ENCODE measurements around the gene SLC25A39. TPM values are rescaled to one million over a fixed set of nuclear protein-coding genes. Genes with fewer than 3 reads are reported as not detected.

The SLC25A39 gene
- total and polyA plus RNA-seq, 2 of the 4 experiments (the other 2 are of a cell fraction), result 49.1 to 99.7 TPM

DNA sequence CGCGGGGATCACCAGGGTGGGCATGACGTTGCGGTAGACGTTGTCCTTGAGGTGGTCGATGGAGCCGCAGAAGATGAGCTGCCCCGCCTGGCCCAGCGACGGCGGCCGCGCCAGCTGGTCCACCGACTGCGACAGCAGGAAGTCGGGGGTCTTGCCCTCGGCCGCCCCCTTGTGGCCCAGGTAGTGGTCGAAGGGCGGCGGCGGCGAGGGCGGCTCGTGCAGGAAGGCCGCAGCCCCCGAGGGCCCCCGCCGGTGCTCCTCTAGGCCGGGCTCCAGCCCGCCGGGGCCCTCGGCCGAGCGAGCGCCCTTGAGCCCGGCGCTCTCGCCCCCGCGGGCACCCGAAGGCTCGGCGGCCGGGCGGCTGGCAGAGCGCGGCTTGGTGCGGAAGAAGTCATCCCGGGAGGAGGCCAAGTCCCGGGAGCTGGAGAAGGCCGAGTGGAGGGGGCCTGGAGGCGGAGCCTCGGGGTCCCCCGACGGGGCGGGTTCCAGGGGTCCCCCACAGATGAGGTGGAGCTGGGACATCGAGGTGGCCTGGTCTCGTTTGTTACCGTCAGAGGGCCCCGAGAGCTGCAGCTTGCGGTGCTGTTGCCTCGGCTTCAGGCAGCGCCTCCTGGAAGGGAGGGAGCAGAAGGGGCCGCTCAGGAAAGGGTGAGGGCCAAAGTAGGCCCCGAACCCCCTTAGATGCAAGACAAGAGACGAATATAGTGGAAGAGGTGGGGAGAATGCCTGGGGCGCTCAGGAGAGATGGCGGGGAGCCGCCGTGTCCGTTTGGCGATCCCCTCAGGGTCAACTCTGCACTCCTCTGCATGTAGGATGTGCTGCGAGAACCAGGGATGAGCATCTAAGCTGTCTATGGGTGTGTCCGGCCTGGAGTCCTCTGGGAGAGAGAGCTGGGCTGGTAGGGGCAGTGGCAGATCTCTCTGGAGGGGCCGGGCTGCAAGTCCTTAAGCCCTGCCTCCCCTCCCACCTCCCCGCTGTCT is 30.2 kb upstream of the SLC25A39 start (continued):
- TF ChIP-seq MAZ (IDR thresholded peaks at IDR 0.05; ENCODE audit: borderline replicate concordance, low read depth, low read length) (no peak), NFE2L2 (IDR thresholded peaks at IDR 0.05; ENCODE audit: low read depth, low read length) (no peak)

DNA sequence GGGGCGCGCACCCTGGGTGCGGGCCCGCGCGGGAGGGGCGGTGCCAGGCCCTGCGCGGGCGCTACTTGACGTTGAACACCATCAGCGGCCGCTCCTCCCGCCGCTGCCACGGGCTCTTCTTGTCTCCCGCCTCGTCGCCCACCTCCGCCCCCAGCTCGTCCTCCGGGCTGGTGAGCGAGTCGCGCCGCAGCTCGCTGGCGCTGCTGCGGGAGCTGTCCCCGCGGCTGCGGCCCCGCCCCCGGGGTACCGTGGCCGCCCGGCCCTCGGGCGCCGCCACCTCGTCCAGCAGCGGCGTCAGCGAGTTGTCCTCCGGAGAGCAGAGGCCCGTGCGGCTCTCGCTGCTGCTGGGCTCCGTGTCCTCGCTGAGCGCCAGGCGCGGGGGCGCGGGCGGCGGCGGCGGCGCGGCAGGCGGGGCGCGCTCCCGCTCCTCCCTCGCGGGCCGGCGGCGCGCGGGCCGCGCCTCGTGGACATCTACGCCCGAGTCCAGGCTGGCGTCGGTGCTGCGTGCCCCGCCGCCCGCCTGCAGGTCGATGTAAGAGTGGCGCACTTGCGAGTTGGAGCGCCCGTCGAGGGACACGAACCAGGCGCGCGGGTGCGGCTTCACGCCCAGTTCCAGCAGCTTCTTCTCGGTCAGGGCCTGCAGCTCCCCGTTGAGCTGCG is 29.2 kb upstream of the SLC25A39 start:
- no peak overlapping the region for H3K4ac ChIP-seq (ENCODE audit: low read depth, low read length)
- H3K9ac ChIP-seq (ENCODE audit: low read depth, low read length), result no peak overlapping the region
- H3K36me3 ChIP-seq (ENCODE audit: control insufficient read depth, insufficient read depth, low read length), result peaks cover 44% of the 10 kb centered on the region
- TF ChIP-seq CEBPB (IDR thresholded peaks at IDR 0.05; ENCODE audit: low read depth, low read length), result no peak
- TF ChIP-seq SMC3 (IDR thresholded peaks at IDR 0.05; ENCODE audit: low read depth, low read length), result no peak
- TF ChIP-seq RFX5 (IDR thresholded peaks at IDR 0.05; ENCODE audit: low read depth, low read length), result no peak
- TF ChIP-seq FOS (IDR thresholded peaks at IDR 0.05; ENCODE audit: low read depth, low read length), result no peak
- TF ChIP-seq BHLHE40 (IDR thresholded peaks at IDR 0.05; ENCODE audit: low read depth, low read length), result no peak
- TF ChIP-seq, protein P1, sequence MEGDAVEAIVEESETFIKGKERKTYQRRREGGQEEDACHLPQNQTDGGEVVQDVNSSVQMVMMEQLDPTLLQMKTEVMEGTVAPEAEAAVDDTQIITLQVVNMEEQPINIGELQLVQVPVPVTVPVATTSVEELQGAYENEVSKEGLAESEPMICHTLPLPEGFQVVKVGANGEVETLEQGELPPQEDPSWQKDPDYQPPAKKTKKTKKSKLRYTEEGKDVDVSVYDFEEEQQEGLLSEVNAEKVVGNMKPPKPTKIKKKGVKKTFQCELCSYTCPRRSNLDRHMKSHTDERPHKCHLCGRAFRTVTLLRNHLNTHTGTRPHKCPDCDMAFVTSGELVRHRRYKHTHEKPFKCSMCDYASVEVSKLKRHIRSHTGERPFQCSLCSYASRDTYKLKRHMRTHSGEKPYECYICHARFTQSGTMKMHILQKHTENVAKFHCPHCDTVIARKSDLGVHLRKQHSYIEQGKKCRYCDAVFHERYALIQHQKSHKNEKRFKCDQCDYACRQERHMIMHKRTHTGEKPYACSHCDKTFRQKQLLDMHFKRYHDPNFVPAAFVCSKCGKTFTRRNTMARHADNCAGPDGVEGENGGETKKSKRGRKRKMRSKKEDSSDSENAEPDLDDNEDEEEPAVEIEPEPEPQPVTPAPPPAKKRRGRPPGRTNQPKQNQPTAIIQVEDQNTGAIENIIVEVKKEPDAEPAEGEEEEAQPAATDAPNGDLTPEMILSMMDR (conservative IDR thresholded peaks at IDR 0.05; ENCODE audit: low read depth, low read length), result no peak
- no peak for TF ChIP-seq RAD21 (IDR thresholded peaks at IDR 0.05; ENCODE audit: low read length)
- TF ChIP-seq, protein P2, sequence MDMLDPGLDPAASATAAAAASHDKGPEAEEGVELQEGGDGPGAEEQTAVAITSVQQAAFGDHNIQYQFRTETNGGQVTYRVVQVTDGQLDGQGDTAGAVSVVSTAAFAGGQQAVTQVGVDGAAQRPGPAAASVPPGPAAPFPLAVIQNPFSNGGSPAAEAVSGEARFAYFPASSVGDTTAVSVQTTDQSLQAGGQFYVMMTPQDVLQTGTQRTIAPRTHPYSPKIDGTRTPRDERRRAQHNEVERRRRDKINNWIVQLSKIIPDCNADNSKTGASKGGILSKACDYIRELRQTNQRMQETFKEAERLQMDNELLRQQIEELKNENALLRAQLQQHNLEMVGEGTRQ (IDR thresholded peaks at IDR 0.05; ENCODE audit: low read depth, low read length), result no peak
- no peak for TF ChIP-seq NFE2L2 (IDR thresholded peaks at IDR 0.05; ENCODE audit: low read depth, low read length)
- no peak for TF ChIP-seq POLR2A (IDR thresholded peaks at IDR 0.05; ENCODE audit: low read depth, low read length)
- TF ChIP-seq MAFK (IDR thresholded peaks at IDR 0.05; ENCODE audit: low read depth, low read length), result no peak
- no peak for TF ChIP-seq CHD1 (IDR thresholded peaks at IDR 0.05; ENCODE audit: low read depth, low read length)

More for the DNA sequence above, 29.2 kb upstream of the SLC25A39 start:
- no TSS peak for BruUV-seq (replicated peaks)
- peaks cover 0 to 6% of the 10 kb centered on the region in 2 experiments; a peak in 1 of 4 replicates for H3K79me1 ChIP-seq (ENCODE audit: low read depth in 1 of 2, low read length in 2 of 2)
- no peak overlapping the region for H4K91ac ChIP-seq (ENCODE audit: insufficient read depth, low read depth, low read length)
- no peaks in the 10 kb centered on the region for H3K9me3 ChIP-seq (ENCODE audit: control insufficient read depth, insufficient read depth, low read length)
- H4K20me1 ChIP-seq (ENCODE audit: insufficient read depth, low read length), result peaks cover 10% of the 10 kb centered on the region
- no peak overlapping the region for H4K5ac ChIP-seq (ENCODE audit: low read depth, low read length)
- no peak overlapping the region for H2AK9ac ChIP-seq (replicated peaks; ENCODE audit: low read depth, low read length, poor library complexity)
- dilution Hi-C loops (cut with HindIII; ENCODE audit: low sequenced_read_pairs, unreplicated experiment), result no loop called here
- ATAC-seq (ENCODE audit: low read depth), result no peak
- no peak overlapping the region for H2AK5ac ChIP-seq (ENCODE audit: low read depth, low read length)
- no peaks in the 10 kb centered on the region for H3K27me3 ChIP-seq (ENCODE audit: control insufficient read depth, insufficient read depth, low read length)
- H3K14ac ChIP-seq (replicated peaks; ENCODE audit: low read depth, low read length), result no peak overlapping the region
- H2BK15ac ChIP-seq (ENCODE audit: low read depth, low read length), result no peak overlapping the region
- no peak overlapping the region for H3K27ac ChIP-seq (ENCODE audit: insufficient read depth, low read length)
- no peak overlapping the region for H3K18ac ChIP-seq (ENCODE audit: low read depth, low read length)
- H2BK5ac ChIP-seq (ENCODE audit: low read depth, low read length, poor library complexity, severe bottlenecking), result no peak overlapping the region
- no peak overlapping the region for H3K4me3 ChIP-seq (ENCODE audit: insufficient read depth, low read depth, low read length)
- no peak overlapping the region for H4K8ac ChIP-seq (ENCODE audit: low read depth in 2 of 2, low read length in 2 of 2)
- no peaks in the 10 kb centered on the region for H3K9me1 ChIP-seq (ENCODE audit: insufficient read depth, low read length)
- no peaks in the 10 kb centered on the region for H3K4me1 ChIP-seq (ENCODE audit: control insufficient read depth, insufficient read depth, low read length)
- intact Hi-C loops (cut with micrococcal nuclease), result no loop called here
- H3K56ac ChIP-seq (ENCODE audit: extremely low read depth, insufficient read depth, low read length), result no peak overlapping the region
- peak overlapping the region; percentile 21 for H2AFZ ChIP-seq (replicated peaks; ENCODE audit: low read length, poor library complexity)
- ChIA-PET CTCF (interaction anchor here (1.5 kb wide), 1 partner anchor 9 kb away, joined by 4 read pairs; the partner anchor contains the start of gene FAM171A2), POLR2A (ENCODE audit: unreplicated experiment) (no interaction called here)
- H2BK120ac ChIP-seq (ENCODE audit: low read depth, low read length), result no peak overlapping the region
- no peak for DNase-seq
- no peak overlapping the region for H2BK20ac ChIP-seq (ENCODE audit: low read depth, low read length)
- 57% methylated on average over 67 of the region's 98 CpGs; no CpG with 5 or more reads in 1 of the 2 experiments for WGBS, 2 experiments (ENCODE audit: extremely low coverage in 2 of 2, insufficient read length in 1 of 2)
- no peak overlapping the region for H3K23ac ChIP-seq (ENCODE audit: low read depth, low read length)
- in situ Hi-C loops (cut with MboI; ENCODE audit: low sequenced_read_pairs), result no loop called here
- no peak overlapping the region for H3K4me2 ChIP-seq (ENCODE audit: low read depth, low read length)

All from IMR-90 (cell line).